GM18526 (cell line): ENCODE data around the gene MYO18B.

Experiments
- POLR2A ChIP-seq: IDR thresholded peaks from 3 replicates; pipeline ENCODE4 v1.6.1; 2011; ENCODE audit not compliant: insufficient read length; ENCODE audit errors: extremely low read depth

Gene MYO18B

DNA sequence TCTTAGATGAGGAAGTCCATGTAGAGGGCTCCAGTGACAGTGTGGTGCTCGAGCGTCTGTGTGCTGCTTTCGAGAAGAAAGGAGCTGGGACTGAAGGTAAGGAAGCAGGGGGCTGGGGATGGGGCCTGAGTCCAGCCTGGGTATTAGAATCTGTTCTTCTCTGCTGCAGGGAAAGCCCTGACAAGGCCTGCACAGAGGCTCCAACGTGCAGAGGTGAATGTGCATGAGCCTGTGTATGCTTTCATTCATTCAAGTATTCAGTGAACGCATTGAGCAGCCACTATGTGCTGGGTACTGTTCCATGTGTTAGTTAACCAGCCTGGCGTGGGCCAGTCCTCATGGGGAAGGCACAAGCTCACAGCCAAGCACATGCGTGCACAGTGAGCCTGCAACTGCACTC lies 93.4 kb downstream of the MYO18B start:
- TF ChIP-seq POLR2A = no peak

DNA sequence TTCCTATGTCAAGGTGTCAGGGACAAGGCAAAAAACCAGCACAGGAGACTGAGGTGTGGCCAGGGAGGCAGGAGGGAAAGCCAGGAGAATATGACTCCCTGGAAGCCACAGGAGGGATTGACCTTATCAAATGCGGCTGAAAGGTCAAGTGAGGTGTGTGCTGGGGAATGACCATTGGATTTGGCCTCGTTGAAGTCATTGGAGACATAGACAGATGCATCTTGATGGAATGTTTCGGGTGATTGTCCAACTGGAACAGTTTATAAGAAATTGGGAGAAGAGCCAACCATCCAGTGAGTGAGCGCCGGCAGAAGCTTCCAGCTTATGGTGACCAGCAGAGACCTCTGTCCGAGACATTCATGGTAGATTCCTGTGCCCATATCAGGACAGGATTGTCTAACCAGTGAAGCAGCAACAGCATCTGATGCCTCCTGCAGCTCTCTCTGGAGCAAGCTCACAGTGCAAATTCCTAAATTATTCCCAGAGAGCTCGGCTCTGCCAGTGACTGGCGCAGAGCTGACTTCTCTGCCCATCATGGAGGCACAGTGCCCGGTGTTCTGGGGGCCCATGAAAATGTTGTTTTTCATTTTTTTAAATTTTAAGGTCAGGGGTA lies 95.4 kb downstream of the MYO18B start:
- no peak for TF ChIP-seq POLR2A

GRCh38 chr22:25838960-25839741 lies 97.2 kb downstream of the MYO18B start:
- TF ChIP-seq POLR2A = no peak

GRCh38 chr22:25839755-25840154 lies 97.8 kb downstream of the MYO18B start:
- no peak for TF ChIP-seq POLR2A

GRCh38 chr22:25840167-25840566 lies 98.2 kb downstream of the MYO18B start:
- no peak for TF ChIP-seq POLR2A

DNA sequence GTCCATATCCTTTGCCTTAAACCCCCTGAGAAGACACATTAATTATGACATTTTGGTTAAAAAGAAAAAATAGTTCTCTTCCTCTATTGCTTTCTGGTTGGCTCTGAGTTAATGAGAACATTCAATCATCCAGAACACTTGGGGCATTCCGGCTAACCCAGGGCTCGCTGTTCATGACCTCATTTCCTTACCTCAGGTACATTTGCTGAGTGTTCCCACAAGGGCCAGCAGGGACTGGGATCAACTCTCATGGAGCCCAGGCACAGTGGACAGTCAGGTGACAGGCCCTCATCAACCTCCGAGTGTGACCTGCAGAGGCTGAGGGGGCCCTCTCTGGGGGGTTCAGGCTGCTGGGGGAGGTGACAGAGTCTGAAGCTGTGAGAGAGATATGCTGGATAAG lies 98.9 kb downstream of the MYO18B start:
- TF ChIP-seq POLR2A = no peak

DNA sequence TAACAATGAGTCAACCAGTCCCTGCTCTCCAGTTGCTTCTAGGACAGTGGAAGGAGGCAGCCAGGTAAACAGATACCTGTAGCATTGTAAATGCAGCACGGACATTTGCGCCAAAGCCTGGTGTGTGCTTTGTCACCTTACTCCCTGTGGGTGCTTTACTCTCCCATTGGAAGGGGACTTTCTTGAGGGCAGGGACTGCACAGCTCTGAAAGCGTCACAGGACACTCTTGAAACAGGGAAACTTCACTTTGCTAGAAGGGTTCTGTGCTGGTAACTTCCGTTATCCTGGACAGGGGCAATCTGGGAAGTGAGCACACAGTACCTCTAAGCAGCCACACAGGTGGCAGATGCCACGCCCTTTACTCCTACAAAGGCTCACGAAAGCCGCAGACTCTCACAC lies 99.8 kb downstream of the MYO18B start:
- no peak for TF ChIP-seq POLR2A

DNA sequence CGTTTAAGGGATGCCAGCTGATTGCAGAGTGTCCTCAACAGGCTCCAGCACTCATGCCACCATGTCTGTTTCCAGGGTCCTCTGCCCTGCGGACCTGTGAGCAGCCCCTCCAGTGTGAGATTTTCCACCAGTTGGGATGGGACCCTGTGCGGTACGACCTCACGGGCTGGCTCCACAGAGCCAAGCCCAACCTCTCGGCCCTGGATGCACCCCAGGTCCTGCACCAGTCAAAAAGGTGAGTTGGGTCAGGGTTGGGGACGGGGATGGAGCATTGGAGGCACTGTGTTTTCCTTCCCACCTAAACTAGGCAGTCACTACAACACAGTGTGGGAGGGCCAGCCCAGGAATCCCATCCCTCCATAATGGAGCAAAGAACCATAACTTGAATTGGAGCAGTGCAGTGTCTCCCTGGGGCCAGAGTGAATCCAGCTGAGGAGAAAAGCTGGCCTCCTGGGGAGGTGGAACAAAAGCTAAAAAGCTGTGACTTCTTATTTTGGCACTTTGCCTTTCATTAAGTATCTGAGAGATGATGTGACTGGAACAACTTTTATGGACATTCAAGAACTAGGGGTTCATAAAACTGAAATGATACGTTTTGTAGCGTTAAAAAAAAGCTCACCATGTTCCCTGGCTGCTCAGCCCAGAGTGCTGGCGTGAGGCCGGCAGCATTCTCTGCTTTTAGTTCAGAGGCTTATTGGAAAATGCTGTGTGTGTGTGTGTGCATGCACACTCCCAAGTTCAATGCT lies 101.8 kb downstream of the MYO18B start:
- TF ChIP-seq POLR2A = no peak

DNA sequence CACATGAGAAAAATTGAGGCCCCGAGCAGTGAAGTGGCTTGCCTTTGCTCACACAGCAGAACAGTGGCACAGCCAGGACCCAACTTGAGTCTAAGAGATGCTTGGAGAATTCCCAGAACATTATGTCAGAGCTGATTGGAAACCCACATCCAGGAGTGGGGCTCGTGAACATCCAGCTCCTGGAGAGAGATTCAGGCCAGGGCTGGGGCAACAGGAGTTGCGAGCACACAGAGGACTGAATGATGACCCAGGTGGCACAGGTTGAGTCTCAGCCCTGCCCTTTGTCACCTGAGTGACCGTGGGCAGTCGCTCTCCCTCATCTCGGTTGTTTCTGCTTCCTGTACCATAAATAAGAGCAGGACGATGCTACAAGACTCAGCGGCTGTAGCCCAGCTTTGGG lies 102.6 kb downstream of the MYO18B start:
- no peak for TF ChIP-seq POLR2A

GRCh38 chr22:25845985-25846745 lies 104.2 kb downstream of the MYO18B start:
- TF ChIP-seq POLR2A = no peak

GRCh38 chr22:25847451-25847850 lies 105.5 kb downstream of the MYO18B start:
- no peak for TF ChIP-seq POLR2A

DNA sequence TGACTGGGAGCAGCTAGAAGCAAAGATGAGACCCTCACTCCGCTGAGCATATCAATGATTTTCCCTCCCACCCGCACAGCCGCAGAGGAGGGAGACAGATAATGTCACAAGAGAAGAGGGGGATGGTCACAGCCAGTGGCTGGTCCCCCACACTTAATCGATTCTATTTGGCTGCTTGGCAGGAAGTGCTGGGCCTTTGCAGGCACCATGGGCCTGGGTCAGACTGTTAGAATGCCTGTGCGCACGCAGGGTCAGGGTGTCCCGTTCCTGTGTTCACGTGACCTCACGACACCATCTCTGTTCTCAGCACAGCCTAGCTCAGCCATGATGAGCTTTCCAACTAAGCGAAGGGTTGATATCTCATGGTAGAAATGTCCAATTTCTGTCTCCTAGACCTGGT lies 107.0 kb downstream of the MYO18B start:
- no peak for TF ChIP-seq POLR2A

DNA sequence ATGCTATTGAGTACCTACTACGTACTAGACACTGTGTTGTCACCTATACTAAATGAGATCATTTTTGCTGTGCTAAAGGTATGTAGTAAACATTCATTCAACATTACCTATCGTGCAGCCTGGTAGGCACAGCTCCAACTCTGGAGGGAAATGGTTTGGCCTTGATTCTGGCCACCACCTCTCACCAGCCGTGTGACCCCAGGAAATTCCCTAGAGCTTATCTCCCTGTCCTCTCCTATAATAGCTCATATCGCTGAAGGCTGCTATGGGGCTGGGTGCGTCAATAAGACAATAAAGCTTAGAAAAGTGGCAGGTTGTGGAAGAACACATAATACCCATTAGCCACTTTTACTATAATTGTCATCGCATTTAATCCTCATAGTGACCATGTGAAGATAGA lies 107.5 kb downstream of the MYO18B start:
- TF ChIP-seq POLR2A = no peak

DNA sequence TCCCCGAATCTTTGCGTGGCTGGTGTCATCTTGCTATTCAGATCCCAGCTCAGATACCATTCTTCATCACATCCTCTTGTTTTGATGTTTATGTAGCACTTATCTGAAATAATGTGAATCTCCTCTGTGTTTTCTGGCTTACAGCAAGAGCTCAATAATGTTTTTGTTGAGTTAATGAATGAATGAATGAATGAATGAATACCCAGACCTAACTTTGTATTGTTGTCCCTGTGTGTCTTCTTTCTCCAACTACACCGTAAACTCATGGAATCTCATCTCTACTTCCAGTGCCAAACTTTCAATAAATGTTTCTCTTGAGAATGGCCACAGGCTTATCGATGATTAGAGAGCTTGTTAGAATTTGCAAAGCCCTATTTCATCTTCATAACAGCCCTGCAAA lies 110.2 kb downstream of the MYO18B start:
- no peak for TF ChIP-seq POLR2A

DNA sequence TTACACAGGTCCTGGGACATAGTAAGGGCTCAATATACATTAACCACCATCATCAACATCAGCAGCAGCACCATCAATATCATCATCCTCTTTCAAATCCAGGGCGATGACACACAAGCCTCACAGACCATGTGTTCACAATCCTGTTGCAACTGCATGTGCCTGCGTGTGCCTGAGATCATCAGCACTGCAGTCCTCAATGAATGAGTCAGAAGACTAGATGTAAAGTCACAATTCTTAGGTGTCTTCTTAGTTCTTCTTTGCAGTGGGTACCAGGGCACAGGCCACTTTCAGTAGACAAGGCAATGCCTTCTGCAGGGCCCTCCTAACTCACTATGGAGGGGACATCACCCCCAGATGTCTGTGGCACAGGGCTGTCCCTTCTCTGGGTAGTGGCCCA lies 111.1 kb downstream of the MYO18B start:
- TF ChIP-seq POLR2A = no peak
